GM19452 (cell line): ENCODE data around the gene OSBPL8.
"Not testable (repeated sequence)": the region's sequence is repeated elsewhere in the genome, so short reads cannot be mapped to it uniquely, and the experiment has no call there.

Experiments used
- ATAC-seq: cut with Tn5 transposase; IDR thresholded peaks from one replicate; pipeline ENCODE4 v1.9.1; 2021; ENCODE audit not compliant: unreplicated experiment

The OSBPL8 gene

DNA sequence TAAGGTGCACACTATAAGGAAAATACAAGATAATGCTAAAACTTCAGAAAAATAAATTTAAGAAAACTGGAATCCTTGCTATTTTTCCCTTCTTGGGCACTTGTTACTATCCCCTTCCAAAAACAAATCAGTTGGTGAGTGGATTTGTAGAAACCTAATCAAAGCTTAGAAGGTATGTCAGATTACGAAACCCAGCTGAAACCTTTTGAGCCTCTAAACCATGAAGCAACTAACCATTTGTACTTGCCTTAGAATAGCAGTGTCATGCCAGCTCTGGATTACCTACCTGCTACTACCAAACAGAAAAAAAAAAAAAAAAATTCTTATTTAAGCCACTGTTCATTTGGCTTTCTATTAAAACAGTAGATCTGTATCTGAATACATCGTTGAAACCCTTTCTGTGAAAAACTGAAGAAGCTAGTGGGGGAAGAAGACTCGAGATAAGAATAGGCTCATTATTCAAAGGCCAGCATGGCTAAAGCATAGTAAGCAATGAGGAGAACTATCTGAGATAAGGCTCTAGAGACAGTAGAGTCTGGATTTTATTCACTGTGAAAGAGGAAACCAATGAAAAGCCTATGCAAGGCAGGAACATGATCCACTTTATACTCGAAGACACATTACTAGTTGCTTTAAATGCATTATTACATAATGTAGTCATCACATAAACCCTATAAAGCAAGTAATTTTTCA is 30.2 kb downstream of the OSBPL8 start:
- ATAC-seq: no peak

DNA sequence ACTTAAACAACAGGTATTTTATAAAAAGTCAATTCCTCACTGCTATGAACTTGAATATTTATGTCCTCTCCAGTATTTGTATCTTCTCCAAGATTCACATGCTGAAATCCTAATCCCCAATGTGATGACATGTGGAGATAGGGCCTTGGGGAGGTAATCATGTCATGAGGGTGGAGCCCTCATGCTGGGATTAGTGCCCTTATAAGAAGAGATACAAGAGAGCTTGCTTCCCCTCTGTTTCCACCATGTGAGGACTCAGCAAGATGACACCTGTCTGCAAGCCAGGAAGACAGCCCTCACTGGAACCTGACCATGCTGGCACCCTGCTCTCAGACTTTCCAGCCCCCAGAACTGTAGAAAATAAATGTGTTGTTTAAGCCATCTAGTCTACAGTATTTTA is 36.2 kb downstream of the OSBPL8 start:
- no peak for ATAC-seq

DNA sequence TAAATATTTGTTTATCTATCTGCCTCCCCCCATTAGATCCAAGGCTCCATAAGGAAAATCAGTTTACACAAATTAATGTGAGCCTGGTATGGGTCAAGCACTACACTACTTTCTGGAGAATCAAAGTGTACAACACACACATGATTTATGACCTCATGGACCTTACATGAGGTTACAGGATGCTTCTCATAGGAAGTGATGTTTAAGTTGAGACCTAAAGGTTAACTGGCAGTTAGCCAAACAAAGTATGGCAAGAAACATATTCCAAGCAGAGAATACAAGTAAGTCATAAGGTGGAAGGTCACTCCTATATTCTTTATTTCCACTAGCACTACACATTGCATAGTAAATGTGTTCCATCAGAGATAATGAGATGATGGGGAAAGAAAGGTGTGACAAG is 39.2 kb downstream of the OSBPL8 start:
- no peak for ATAC-seq

DNA sequence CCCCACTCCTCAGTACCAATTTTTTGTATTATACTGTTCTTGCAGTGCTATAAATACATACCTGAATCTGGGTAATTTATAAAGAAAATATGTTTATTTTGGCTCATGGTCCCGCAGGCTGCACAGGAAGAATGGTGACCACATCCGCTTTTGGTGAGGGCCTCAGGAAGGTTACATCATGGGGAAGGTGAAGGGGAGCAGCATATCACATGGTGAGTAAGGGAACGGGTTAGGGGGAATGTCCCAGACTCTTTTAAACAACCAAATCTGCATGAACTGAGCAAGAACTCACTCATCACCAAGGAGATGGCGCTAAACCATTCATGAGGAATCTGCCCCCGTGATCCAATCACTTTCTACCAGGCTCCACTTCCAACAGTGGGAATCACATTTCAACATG is 40.0 kb downstream of the OSBPL8 start:
- no peak for ATAC-seq

DNA sequence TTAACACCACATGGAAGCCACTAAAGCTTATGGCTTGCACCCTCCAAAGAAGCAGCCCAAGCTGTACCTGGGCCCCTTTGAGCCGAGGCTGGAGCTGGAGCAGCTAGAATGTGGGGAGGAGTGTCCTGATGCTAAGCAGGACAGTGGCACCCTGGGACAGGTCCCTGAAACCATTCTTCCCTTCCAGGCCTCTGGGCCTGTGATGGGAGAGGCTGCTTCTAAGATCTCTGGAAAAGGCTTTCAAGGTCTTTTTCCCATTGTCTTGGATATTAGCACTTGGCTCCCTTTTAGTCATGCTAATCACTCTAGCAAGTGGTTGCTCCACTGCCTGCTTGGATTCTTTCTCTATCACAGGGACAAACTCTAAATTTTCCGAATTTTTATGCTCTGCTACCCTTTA is 40.9 kb downstream of the OSBPL8 start:
- no peak for ATAC-seq

DNA sequence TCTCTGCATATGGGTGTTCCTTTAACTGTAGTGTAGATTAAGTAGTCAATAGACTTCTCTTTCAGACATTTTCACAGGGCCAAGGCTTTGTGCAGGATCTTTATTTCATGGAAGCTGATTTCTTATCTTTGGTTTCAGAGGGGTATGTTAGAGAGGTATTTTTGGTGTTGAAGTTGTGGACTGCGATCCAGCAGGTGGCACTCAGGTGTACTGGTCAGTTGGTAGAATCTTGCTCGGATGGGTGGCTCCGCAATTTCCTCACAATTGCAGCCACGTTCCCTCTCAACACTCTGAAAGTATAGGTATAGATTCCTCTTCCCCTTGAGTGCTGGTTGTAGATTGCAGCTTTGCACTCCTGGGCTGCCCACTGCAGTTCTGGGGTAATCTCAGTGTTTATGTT is 44.3 kb downstream of the OSBPL8 start:
- no peak for ATAC-seq

DNA sequence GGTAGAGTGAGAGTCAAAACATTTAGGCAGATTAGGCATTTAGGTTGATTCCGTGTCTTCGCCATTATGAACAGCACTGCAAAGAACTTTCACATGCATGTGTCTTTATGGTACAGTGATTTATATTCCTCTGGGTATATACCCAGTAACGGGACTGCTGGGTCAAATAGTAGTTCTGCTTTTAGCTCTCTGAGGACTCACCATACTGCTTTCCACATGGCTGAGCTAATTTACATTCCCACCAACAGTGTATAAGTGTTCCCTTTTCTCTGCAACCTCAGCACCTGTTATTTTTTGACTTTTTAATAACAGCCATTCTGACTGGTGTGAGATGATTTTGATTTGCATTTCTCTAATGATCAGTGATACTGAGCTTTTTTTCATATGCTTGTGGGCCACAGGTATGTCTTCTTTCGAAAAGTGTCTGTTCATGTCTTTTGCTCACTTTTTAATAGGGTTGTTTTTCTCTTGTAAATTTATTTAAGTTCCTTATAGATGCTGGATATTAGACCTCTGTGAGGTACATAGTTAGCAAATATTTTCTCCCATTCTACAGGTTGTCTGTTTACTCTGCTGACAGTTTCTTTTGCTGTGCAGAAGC is 48.4 kb downstream of the OSBPL8 start:
- ATAC-seq: peak; percentile 85

DNA sequence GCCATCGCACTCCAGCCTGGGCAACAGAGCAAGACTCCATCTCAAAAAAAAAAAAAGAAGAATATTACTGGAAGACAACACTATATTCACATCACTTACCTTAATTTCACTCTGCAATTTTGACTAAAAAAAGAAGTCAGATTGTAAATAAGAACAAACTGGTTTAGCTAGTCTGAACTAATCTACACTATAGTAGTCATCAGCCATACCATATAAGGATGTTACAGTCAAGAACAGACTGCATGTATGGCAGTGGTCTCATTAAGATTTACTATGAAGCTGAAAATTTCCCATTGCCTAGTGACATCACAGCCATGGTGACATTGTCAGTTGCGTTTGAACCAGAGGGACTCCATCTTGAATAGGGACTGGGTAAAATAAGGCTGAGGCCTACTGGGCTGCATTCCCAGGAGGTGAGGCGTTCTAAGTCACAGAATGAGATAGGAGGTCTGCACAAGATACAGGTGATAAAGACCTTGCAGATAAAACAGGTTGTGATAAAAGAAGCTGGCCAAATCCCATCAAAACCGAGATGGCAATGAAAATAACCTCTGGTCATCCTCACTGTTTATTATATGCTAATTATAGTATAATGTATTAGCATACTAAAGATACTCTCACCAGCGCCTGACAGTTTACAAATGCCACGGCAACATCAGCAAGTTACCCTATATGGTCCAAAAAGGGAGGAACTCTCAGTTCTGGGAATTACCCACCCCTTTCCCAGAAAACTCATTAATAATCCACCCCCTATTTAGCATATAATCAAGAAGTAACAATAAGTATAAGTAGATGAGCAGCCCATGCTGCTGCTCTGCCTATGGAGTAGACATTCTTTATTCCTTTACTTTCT is 51.2 kb downstream of the OSBPL8 start:
- ATAC-seq: no peak

DNA sequence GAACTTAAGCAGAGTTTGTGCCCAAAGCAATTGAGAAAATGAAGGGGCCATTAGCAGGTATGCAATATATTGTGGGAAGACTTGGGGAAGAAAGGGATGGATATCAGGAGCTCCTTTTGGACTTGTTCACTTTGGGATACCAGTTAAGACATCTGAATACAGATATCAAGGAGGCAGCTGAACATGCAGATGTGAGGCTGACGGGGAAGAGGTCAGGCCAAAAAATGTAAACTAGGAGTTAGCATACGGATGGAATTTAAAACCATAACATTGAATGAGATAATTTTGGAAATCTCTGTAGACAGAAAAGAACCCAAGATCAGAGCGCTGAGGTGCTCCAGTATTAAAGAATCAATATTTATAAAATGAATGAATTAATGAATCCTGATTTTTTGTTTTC is 53.4 kb downstream of the OSBPL8 start:
- no peak for ATAC-seq

DNA sequence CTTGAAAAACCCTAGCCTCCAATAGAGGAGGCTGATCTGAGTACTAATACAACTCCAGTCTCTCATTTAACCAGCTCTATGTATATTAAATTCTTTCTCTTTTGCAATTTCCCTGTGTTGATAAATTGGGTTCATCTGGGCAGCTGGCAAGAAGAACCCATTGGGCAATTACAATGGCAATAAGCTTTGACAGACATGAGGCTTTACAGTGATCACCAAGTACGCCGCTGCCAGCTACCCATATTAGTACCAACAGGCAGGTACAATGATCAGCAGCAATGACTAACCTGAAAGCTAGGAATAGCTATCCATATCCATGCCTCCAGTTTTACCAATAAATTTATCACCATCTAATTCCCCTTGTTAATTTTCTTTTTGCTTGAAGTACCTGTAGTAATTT is 54.5 kb downstream of the OSBPL8 start:
- no peak for ATAC-seq

DNA sequence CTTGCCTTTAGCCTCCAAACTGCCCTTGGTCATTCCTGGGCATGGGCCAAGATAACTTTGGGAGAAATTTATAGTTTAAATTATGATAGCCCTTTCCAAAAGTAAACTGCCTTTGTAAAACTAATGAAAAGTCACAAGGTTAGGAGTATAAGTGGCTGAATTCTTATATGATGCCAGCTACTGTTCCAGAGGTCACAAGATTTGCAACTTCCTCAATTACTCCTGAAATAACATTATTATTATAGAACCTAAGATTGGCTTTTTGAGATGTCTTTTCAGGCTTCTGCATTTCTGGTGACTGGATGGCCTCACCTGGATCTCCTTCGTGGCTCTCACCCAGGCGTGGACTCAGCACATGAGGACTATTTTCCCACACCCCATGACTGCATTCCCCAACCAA is 55.0 kb downstream of the OSBPL8 start:
- no peak for ATAC-seq

DNA sequence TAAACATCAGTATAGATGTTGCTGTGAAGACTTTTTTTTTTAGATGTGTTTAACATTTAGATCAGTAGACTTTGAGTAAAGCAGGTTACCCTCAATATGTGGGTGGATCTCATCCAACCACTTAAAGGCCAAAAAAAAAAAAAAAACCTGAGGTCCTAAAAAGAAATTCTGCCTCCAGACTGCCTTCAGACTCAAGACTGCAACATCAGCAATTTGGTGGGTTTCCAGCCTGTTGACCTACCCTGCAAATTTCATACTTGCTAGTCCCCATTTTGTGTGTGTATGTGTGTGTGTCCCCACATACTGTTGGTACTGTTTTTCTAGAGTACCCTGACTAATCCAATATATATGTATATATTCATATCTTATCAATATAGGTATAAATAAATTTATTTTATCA is 55.6 kb downstream of the OSBPL8 start:
- no peak for ATAC-seq

DNA sequence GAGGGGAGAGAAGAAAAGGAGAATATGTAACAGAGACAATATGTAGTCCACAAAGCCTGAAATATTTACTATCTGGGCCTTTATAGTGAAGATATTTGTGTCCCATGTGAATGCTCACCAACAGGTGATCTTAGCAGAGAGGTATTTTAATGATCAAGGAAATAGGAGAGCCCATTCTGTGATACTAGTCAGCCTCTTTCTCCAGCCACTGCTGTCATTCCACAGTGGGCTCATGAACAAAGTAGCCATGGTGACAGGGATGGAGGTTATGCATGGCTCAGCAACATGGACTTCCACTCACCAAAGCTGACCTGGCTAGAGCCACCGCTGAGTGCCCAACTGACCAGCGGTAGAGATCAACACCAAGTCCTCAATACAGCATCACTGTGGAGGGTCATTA is 58.2 kb downstream of the OSBPL8 start:
- no peak for ATAC-seq

DNA sequence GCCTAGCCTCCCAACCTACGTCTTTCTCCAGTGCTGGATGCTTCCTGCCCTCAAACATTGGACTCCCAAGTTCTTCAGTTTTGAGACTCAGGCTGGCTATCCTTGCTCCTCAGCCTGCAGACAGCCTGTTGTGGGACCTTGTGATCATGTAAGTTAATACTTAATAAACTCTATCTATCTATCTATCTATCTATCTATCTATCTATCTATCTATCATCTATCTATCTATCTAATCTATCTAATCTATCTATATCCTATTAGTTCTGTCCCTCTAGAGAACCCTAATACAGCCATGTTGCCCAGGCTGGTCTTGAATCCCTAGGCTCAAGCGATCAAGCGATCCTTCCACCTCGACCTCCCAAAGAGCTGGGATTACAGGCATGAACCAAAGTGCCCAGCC is 60.4 kb downstream of the OSBPL8 start:
- ATAC-seq: not testable (repeated sequence)

DNA sequence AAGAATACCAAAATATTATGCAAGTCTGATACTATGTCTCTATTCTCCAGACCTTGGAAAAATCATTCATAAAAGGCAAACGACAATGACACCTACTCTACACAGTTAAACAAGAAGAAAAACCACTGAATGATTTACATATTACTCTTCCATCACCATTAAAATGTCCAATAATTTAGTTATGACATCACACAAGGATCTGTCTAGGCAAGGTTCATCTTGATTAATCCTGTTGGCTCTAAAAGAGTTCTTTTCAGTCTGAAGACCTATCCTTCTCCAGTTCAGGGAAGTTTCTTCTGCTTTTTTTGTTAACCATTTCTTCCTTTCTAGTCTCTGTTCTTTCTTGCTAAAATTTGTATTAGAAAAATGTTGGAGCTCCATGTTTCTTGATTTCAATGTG is 64.0 kb downstream of the OSBPL8 start:
- ATAC-seq: no peak

DNA sequence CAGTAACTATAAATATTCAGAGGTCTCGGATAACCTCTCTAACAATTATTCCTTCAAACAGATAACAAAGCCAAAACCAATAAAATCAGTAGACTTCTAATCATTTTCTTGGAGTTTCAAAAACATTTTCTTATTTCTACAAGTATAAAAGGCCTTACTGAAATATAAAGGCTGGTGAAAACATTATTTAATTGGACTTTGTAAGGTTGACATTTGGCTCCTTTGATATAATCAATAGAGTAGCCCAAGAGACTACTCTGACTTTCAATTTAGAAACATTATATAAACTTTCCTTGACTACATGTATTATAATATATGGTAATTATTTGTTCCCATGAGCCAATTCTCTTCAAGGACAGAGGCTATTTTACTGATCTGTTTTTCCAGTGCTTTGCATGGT is 68.3 kb downstream of the OSBPL8 start:
- no peak for ATAC-seq

DNA sequence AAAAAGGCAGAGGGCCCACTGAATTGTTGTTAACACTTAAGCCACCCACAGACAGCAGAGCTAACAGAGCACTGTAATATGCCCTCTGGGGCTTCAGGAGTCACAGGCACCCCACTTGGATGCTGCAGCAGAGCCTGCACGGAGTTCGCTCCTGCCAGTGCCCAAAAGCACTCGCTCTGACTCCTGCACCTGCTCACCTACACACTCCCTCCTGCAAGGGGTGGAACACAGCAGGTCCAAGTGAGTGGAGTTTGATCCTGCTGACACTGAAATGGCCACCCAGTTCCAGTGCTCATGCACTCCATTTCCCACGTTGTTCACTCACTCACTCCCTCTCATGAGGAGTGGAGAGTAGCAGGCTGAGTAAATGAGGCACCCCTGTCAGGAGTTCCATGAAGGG is 68.8 kb downstream of the OSBPL8 start:
- ATAC-seq: no peak

DNA sequence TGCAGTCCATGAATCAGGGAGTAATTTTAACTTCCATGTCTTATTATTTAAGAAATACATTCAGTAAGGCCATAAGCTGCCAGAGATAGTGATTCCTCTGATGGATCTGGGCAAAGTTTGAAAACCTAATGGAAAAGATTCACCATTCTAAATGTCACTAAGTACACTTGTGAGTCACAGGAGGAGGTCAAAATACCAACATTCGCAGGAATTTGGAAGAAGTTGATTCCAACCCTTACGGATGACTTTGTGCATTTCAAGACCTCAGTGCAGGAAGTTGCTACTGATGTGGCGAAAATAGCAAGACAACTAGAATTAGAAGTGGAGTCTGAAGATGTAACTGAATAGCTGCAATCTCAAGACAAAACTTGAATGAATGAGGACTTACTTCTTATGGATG is 69.8 kb downstream of the OSBPL8 start:
- ATAC-seq: no peak

DNA sequence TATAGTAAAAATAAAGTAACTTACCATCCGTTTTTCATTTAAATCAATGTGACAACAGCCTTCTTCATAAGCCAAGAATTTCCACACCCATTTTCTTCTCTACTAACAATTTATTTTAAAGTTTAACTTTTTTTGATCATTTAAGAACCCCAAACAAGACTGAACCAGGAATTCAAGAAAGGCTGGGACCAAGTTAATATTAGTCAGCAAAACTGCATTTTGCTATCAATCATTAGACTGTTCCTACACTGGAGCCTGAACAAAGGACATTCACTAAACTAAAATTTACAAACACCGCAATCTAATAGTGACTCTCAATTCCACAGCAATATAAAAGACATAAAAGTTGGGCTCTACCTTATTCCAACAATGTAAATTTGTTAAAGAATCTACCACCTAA is 73.6 kb downstream of the OSBPL8 start:
- no peak for ATAC-seq

DNA sequence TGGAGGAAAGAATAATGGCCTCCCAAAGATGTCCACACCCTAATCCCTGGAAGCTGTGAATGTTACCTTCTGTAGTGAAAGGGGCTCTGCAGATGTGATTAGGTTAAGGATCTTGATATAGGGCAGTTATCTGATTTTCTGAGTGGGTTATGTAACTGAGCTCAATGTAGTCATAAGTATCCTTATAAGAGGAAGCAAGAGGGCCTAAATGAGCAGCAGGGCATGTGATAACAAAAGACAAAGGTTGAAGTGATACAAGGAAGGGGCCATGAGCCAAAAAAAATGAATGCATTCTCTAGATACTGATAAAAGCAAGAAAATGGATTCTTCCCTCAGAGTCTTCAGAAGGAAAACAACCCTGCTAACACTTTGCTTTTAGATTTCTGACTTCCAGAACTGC is 78.8 kb downstream of the OSBPL8 start:
- ATAC-seq: no peak

DNA sequence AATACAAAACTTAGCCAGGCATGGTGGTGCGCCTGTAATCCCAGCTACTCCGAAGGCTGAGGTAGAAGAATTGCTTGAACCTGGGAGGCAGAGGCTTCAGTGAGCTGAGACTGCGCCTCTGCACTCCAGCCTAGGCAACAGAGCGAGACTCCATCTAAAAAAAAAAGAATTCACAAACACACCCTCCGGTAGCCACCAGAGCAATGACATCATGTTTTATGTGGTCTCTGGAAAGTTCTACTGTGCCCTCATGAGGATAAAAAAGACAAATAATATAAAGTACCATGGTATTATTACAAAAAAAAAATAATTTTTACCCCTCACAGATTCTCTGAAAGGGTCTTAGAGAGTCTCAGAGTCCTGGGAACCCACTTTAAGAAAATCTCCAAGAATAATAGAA is 81.5 kb downstream of the OSBPL8 start:
- ATAC-seq: no peak

DNA sequence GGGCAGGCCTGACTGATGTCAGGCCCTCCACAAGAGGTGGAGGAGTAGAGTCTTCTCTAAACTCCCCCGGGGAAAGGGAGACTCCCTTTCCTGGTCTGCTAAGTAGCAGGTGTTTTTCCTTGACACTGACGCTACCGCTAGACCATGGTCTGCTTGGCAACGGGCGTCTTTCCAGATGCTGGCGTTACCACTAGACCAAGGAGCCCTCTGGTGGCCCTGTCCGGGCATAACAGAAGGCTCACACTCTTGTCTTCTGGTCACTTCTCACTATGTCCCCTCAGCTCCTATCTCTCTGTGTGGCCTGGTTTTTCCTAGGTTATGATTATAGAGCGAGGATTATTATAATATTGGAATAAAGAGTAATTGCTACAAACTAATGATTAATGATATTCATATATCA is 86.7 kb downstream of the OSBPL8 start:
- not testable (repeated sequence) for ATAC-seq
